Psoas muscle (tissue), 8 donors: Measurements from ENCODE around the gene CLDN22. TPM values are rescaled to one million over a fixed set of nuclear protein-coding genes. Genes with fewer than 3 reads are reported as not detected.

ENCODE experiments used
- ATAC-seq, 4 donors: fragments of 200-7000 bp; cut with Tn5 transposase; one replicate each; pipeline ENCODE4 v1.9.1; 2020; ENCODE audit warnings: moderate library complexity in 3 of 4, mild to moderate bottlenecking in 2 of 4
- DNase-seq, 2 donors: peaks; one replicate each; pipeline ENCODE4 v3.0.0-alpha.2; 2020
- H3K27ac ChIP-seq: fragments of 200-600 bp; one replicate; pipeline ENCODE4 v1.8.0; 2022
- H3K27me3 ChIP-seq, 3 donors: fragments of 200-600 bp in 1 of 3; one replicate each; pipeline versions ENCODE4 v1.6.1 to v1.8.0; 2013 to 2022; ENCODE audit warnings: low read length in 2 of 3, mild to moderate bottlenecking in 2 of 3, moderate library complexity in 1 of 3; ENCODE audit not compliant: insufficient read depth in 3 of 3
- H3K36me3 ChIP-seq, 2 donors: fragments of 200-600 bp in 1 of 2; one replicate each; pipeline versions ENCODE4 v1.6.1 to v1.8.0; 2013 to 2022; ENCODE audit warnings: low read depth in 1 of 2, mild to moderate bottlenecking in 1 of 2, moderate library complexity in 1 of 2; ENCODE audit not compliant: insufficient read depth in 1 of 2
- H3K4me1 ChIP-seq: fragments of 200-600 bp; one replicate; pipeline ENCODE4 v1.8.0; 2022
- H3K4me3 ChIP-seq: fragments of 200-600 bp; one replicate; pipeline ENCODE4 v1.8.0; 2022; ENCODE audit warnings: mild to moderate bottlenecking
- H3K9me3 ChIP-seq: fragments of 200-600 bp; one replicate; pipeline ENCODE4 v1.8.0; 2022
- WGBS, 3 donors: extraction: QIAGEN DNeasy Blood & Tissue Kit; methylation state at CpG; one replicate each; pipeline versions ENCODE4 v1.1.6 to v1.1.7; 2013; 5-methylcytosine and 5-hydroxymethylcytosine counted together
- intact Hi-C, 2 donors: fragments of 100-400 bp; cut with DNase I; formaldehyde crosslinking; loops; one replicate each; pipeline versions ENCODE4 v1.11.0 to v1.14.2; 2022
- polyA plus RNA-seq, 3 donors: library from polyadenylated mRNA; stranded (reverse); fragments of 200-250 nt; gene quantifications; one replicate each; pipeline ENCODE4 v1.2.3, GENCODE V29; 2013
- total RNA-seq, 4 donors: library from RNA; stranded (reverse); fragmentation: NEBNext Ultra II Directional in 2 of 4; extraction: Animal tissue kit (Norgen Biotek cat#: 25700) in 2 of 4; gene quantifications; one replicate each; pipeline versions ENCODE4 v1.2.1 to v1.2.4, GENCODE V29; 2021 to 2023
- TF ChIP-seq, protein P1 (sequence below): fragments of 200-600 bp; IDR thresholded peaks from one replicate; pipeline ENCODE4 v1.8.0; 2022; ENCODE audit warnings: antibody characterized with exemption
- donor health status: healthy with polysubstance abuse.
- donor health status: DM: no; HTN: no; CAD: no; lungs with moderate emphysema.
- donor health status: Bipolar disorder and iron deficiency.
- donor health status: healthy.
- donor health status: DM: yes; HTN: yes; CAD: no.
- donor health status: DM: no; HTN: no; CAD: no.
- donor health status: DM: no; HTN: no; CAD: no.
- donor health status: DM: yes; HTN: yes; CAD: no.

The CLDN22 gene
- total and polyA plus RNA-seq, 7 donors = not detected

DNA sequence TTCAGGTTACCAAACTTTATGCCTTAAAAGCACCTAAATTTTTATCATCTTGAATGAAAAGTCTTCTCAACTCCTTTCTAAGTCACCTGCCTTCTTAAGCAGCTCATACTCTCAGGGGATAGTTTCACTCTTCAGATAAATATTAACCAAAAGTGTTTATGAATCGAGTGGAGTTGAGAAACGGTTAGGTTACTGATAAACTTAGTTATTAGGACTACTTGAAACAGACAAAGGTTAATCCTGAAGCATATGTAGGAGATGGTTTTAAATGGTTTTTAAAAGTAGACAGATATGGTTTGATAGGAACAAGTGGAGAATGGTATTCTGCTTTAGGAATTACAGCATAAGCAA lies 32.8 kb downstream of the CLDN22 start:
- 95 to 98% (median 96%) methylated on average over 2 of the region's 2 CpGs for WGBS, 3 donors
- H3K27me3 ChIP-seq = no peaks in the 10 kb centered on the region
- ATAC-seq (no peak), DNase-seq (no peak)
- H3K4me1 ChIP-seq = no peaks in the 10 kb centered on the region
- H3K27ac ChIP-seq = no peak overlapping the region
- TF ChIP-seq, protein P1, sequence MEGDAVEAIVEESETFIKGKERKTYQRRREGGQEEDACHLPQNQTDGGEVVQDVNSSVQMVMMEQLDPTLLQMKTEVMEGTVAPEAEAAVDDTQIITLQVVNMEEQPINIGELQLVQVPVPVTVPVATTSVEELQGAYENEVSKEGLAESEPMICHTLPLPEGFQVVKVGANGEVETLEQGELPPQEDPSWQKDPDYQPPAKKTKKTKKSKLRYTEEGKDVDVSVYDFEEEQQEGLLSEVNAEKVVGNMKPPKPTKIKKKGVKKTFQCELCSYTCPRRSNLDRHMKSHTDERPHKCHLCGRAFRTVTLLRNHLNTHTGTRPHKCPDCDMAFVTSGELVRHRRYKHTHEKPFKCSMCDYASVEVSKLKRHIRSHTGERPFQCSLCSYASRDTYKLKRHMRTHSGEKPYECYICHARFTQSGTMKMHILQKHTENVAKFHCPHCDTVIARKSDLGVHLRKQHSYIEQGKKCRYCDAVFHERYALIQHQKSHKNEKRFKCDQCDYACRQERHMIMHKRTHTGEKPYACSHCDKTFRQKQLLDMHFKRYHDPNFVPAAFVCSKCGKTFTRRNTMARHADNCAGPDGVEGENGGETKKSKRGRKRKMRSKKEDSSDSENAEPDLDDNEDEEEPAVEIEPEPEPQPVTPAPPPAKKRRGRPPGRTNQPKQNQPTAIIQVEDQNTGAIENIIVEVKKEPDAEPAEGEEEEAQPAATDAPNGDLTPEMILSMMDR = no peak
- no peaks in the 10 kb centered on the region for H3K9me3 ChIP-seq
- no peak overlapping the region for H3K4me3 ChIP-seq
- H3K36me3 ChIP-seq = peaks cover 9 to 92% of the 10 kb centered on the region in 2 donors
- intact Hi-C loops = no loop called here

DNA sequence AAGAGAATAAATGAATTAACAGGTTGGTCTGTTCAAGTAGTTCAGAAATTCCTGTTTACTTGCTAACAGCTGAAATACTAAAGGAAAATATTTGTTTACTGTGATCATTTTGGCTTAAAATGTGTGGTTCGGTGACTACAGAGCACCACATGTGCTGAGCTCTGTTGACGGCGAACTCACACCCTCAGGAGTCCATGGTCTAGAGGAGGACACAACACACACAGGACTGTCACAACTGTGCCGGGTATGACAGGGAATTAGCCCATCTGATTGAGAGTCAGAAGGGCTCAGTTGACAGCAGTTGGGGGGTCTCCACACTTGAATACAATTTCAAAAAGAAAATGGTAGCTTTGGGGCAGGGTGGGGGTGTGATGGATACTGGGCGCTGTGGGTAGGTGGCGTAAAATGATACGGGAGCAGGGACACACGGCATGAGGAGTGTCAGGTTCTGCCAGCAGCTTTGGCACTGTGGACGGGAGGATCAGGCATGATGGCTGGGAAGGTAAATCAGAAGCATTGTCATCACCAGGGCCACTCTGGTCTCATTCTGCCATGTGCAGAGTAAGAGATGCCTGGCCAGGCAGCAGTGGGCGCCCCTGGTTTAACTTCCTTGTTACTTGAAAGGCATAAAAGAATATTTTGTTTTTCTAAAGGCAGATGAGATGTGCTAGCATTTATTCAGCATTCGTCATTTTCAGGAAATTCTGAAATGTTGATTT lies 33.3 kb downstream of the CLDN22 start:
- Histone ChIP-seq H3K4me3 (no peak overlapping the region), H3K27ac (no peak overlapping the region), H3K27me3 (no peaks in the 10 kb centered on the region), H3K4me1 (no peaks in the 10 kb centered on the region), H3K9me3 (no peaks in the 10 kb centered on the region), H3K36me3 (peaks cover 9 to 97% of the 10 kb centered on the region in 2 donors)
- no peak for DNase-seq
- TF ChIP-seq, protein P1 = no peak
- intact Hi-C loops = no loop called here
- 85 to 93% (median 88%) methylated on average over 11 of the region's 11 CpGs for WGBS, 3 donors
- ATAC-seq = no peak

GRCh38 chr4:183285886-183286285 lies 34.2 kb downstream of the CLDN22 start:
- H3K4me1 ChIP-seq = no peaks in the 10 kb centered on the region
- H3K9me3 ChIP-seq = no peaks in the 10 kb centered on the region
- H3K4me3 ChIP-seq = no peak overlapping the region
- H3K27me3 ChIP-seq = no peaks in the 10 kb centered on the region
- H3K27ac ChIP-seq = no peak overlapping the region
- 95 to 98% (median 96%) methylated on average over 7 of the region's 7 CpGs for WGBS, 3 donors
- ATAC-seq (no peak), DNase-seq (no peak)
- H3K36me3 ChIP-seq = peaks cover 7 to 97% of the 10 kb centered on the region in 2 donors
- intact Hi-C loops = no loop called here
- TF ChIP-seq, protein P1 = no peak

DNA sequence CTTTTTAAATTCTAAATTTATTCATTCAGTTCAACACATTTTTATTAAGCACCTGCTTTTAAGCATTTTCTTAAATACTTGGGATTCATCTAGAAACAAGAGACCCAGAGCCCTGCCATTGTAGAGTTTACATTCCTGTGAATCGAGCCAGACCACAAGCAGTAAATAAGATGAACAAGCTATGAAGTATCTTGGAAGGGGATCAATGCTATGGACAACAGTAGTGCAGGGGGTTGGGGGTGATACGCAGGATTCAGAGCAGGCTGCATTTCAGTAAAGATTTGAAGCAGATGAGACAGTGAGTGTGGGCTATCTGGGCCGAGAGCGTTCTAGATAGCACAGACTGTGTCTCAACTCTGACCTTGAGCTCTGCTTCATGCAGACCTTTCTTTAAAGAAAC lies 35.1 kb downstream of the CLDN22 start:
- intact Hi-C loops = no loop called here

More for the DNA sequence above, 35.1 kb downstream of the CLDN22 start:
- ATAC-seq = no peak
- TF ChIP-seq, protein P1 = no peak
- Histone ChIP-seq H3K4me3 (no peak overlapping the region), H3K27me3 (no peaks in the 10 kb centered on the region), H3K9me3 (no peaks in the 10 kb centered on the region), H3K27ac (no peak overlapping the region), H3K36me3 (peaks cover 5 to 96% of the 10 kb centered on the region in 2 donors), H3K4me1 (no peaks in the 10 kb centered on the region)
- DNase-seq = no peak
- 85 to 88% (median 86%) methylated on average over 4 of the region's 4 CpGs for WGBS, 3 donors
